Retinal pigment epithelial cell (primary cell): ENCODE measurements around the gene PTP4A1.
"Not testable (repeated sequence)": the region's sequence is repeated elsewhere in the genome, so short reads cannot be mapped to it uniquely, and the experiment has no call there.

Source experiments
- DNase-seq: peaks from one replicate; pipeline ENCODE4 v3.0.0-alpha.2; 2010; ENCODE audit warnings: low read depth
- H3K4me3 ChIP-seq: 2 replicates; pipeline ENCODE4 v1.5.1; 2011; ENCODE audit warnings: mild to moderate bottlenecking, low read length, control low read depth, moderate library complexity
- TF ChIP-seq, protein P1 (sequence below): conservative IDR thresholded peaks from 2 replicates; pipeline ENCODE4 v1.5.1; 2011; ENCODE audit warnings: low read depth, low read length, control low read depth, inconsistent platforms

The PTP4A1 gene

GRCh38 chr6:63582579-63583231, 10.4 kb downstream of the PTP4A1 start:
- TF ChIP-seq, protein P1, sequence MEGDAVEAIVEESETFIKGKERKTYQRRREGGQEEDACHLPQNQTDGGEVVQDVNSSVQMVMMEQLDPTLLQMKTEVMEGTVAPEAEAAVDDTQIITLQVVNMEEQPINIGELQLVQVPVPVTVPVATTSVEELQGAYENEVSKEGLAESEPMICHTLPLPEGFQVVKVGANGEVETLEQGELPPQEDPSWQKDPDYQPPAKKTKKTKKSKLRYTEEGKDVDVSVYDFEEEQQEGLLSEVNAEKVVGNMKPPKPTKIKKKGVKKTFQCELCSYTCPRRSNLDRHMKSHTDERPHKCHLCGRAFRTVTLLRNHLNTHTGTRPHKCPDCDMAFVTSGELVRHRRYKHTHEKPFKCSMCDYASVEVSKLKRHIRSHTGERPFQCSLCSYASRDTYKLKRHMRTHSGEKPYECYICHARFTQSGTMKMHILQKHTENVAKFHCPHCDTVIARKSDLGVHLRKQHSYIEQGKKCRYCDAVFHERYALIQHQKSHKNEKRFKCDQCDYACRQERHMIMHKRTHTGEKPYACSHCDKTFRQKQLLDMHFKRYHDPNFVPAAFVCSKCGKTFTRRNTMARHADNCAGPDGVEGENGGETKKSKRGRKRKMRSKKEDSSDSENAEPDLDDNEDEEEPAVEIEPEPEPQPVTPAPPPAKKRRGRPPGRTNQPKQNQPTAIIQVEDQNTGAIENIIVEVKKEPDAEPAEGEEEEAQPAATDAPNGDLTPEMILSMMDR: no peak
- no peak overlapping the region for H3K4me3 ChIP-seq
- no peak for DNase-seq

GRCh38 chr6:63584125-63584514, 11.8 kb downstream of the PTP4A1 start:
- no peak overlapping the region for H3K4me3 ChIP-seq
- DNase-seq: peak; percentile 64
- TF ChIP-seq, protein P1: no peak

GRCh38 chr6:63584566-63584965, 12.3 kb downstream of the PTP4A1 start:
- no peak for DNase-seq
- no peak overlapping the region for H3K4me3 ChIP-seq
- TF ChIP-seq, protein P1: no peak

DNA sequence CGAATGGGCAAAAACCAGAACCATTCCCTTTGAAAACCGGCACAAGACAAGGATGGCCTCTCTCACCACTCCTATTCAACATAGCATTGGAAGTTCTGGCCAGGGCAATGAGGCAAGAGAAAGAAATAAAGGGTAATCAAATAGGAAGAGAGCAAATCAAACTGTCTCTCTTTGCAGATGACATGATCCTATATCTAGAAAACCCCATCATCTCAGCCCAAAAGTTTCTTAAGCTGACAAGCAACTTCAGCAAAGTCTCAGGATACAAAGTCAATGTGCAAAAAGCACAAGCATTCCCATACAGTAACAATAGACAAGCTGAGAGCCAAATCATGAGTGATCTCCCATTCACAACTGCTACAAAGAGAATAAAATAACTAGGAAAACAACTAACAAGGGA, 13.4 kb downstream of the PTP4A1 start:
- DNase-seq, H3K4me3 ChIP-seq: not testable (repeated sequence)

DNA sequence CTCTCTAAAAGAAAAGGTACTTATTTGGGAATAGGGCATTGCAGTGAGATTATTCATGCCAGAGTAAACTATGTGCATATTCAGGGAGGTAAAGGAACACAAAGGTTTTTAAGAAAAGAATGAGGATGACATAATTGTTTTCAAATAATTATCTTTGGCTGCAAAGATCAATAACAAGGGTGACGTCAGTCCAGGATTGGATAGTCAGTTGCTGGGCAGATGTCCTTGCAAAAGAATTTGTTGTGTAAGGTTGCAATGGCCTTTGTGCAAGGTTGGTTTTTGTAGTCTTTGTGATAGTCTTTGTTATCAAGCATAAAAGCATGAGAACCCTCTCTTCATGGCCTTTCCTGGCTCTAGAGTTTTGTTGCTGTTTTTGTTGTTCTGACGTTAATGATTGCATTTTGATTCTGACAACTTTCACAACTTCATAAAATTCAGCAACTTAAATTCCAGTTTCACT, 17.7 kb downstream of the PTP4A1 start:
- TF ChIP-seq, protein P1: no peak
- DNase-seq: no peak
- H3K4me3 ChIP-seq: no peak overlapping the region

DNA sequence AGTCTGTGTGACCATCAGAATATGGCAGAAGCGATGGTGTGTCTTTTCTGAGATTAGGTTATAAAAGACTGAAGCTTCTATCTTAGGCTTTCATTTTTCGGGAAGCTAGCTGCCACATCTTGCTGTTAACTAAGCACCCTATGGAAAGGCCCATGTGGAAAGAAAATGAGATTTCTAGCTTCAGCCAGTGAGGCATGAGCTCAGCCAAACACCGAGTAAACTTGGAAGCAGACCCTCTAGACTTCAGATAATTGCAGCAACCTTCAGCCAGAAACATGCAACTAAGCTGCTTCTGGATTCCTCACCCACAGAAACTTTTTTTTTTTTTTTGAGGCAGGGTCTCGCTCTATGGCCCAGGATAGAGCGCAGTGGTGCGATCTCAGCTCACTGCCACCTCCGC, 20.6 kb downstream of the PTP4A1 start:
- H3K4me3 ChIP-seq: no peak overlapping the region
- TF ChIP-seq, protein P1: no peak
- DNase-seq: no peak

DNA sequence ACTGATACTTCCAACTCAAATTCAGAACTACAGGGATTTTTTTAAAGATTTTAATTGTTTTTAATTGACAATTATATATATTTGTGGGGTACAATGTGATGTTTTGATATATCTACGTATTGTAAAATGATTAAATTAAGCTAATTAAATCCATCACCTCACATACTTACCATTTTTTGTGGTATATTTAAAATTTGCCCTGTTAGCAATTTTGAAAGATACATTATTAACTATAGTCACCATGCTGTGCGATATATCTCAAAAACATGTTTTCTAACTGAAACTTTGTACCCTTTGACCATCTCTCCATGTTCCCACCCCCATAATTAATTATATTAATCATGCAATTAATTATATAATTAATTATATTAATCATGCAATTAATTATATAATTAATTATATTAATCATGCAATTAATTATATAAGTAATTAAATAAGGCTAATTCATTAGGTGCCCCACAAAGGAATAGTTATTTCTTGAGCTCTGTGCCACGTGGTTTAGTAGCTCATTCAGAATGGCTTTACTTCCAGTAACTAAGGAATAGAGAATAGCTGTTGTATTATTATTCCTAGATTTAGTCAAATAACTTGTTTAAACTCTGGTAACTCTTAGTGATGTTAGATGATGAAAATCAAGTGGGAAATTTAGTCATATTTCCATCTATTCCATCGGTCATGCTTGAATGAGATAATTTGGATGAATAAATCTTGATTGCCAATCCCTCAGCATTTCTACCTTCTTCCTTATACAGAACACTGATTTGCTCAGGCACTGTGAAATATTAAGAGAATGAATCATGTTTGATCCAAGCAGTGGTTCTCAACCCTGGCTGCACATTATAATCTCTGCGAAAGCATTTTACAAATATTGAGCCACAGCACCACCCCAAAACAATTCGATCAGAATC, 25.1 kb downstream of the PTP4A1 start:
- TF ChIP-seq, protein P1: no peak
- peak; percentile 30 for DNase-seq
- peak overlapping the region; percentile 65 for H3K4me3 ChIP-seq
